Neutrophil (primary cell): ENCODE measurements around the gene RPS6KB2.

ENCODE experiments used
- H3K27ac ChIP-seq: fragments of 200-600 bp; sonication (generic); 2 replicates; pipeline ENCODE4 v1.5.1; 2016; ENCODE audit warnings: mild to moderate bottlenecking, moderate library complexity
- H3K27me3 ChIP-seq: fragments of 200-600 bp; sonication (generic); 2 replicates; pipeline ENCODE4 v1.6.0; 2016; ENCODE audit warnings: mild to moderate bottlenecking
- H3K36me3 ChIP-seq: fragments of 200-600 bp; sonication (generic); 2 replicates; pipeline ENCODE4 v1.5.1; 2017
- H3K4me1 ChIP-seq, 2 experiments: fragments of 200-600 bp in 1 of 2; sonication (generic) in 1 of 2; 1 replicate in 1 of 2; 2 replicates in 1 of 2; pipeline versions ENCODE4 v1.5.1 to v1.6.1; 2013 to 2016; ENCODE audit warnings: low read depth in 1 of 2, low read length in 1 of 2, mild to moderate bottlenecking in 1 of 2, moderate library complexity in 1 of 2; ENCODE audit not compliant: control insufficient read depth in 1 of 2, insufficient read depth in 1 of 2
- H3K4me3 ChIP-seq, 2 experiments: fragments of 200-600 bp in 1 of 2; sonication (generic) in 1 of 2; 1 replicate in 1 of 2; 2 replicates in 1 of 2; pipeline ENCODE4 v1.5.1; 2013 to 2016; ENCODE audit warnings: low read depth in 1 of 2, low read length in 1 of 2, mild to moderate bottlenecking in 1 of 2, moderate library complexity in 1 of 2
- H3K9me3 ChIP-seq: fragments of 200-600 bp; sonication (generic); 2 replicates; pipeline ENCODE4 v1.5.1; 2016
- CTCF ChIP-seq: fragments of 200-600 bp; sonication (generic); IDR thresholded peaks from 2 replicates; pipeline ENCODE4 v1.5.1; 2016; ENCODE audit warnings: antibody characterized with exemption

The RPS6KB2 gene

GRCh38 chr11:67441098-67441563 lies 12.8 kb downstream of the RPS6KB2 start:
- no peak overlapping the region for H3K4me3 ChIP-seq
- TF ChIP-seq CTCF = no peak
- H3K9me3 ChIP-seq = no peaks in the 10 kb centered on the region
- no peaks in the 10 kb centered on the region for H3K27me3 ChIP-seq
- H3K27ac ChIP-seq = peak overlapping the region; percentile 21
- peaks cover 22 to 24% of the 10 kb centered on the region in 2 experiments for H3K4me1 ChIP-seq
- peaks cover 23% of the 10 kb centered on the region for H3K36me3 ChIP-seq

GRCh38 chr11:67441731-67442351 lies 13.5 kb downstream of the RPS6KB2 start:
- Histone ChIP-seq H3K4me3 (no peak overlapping the region), H3K27me3 (no peaks in the 10 kb centered on the region), H3K4me1 (peaks cover 15 to 17% of the 10 kb centered on the region in 2 experiments), H3K36me3 (peaks cover 22% of the 10 kb centered on the region), H3K9me3 (no peaks in the 10 kb centered on the region), H3K27ac (peak overlapping the region; percentile 77)
- no peak for TF ChIP-seq CTCF

- TF ChIP-seq CTCF = no peak
- no peaks in the 10 kb centered on the region for H3K9me3 ChIP-seq
- peaks cover 9 to 11% of the 10 kb centered on the region in 2 experiments for H3K4me1 ChIP-seq
- H3K27ac ChIP-seq = peak overlapping the region; percentile 77
- peak overlapping the region; percentile 72 to 76 for H3K4me3 ChIP-seq
- H3K36me3 ChIP-seq = peaks cover 19% of the 10 kb centered on the region
- H3K27me3 ChIP-seq = no peaks in the 10 kb centered on the region
Observed at GRCh38 chr11:67442504-67443404, 14.5 kb downstream of the RPS6KB2 start.

GRCh38 chr11:67445515-67445914 lies 17.2 kb downstream of the RPS6KB2 start:
- no peak overlapping the region for H3K27ac ChIP-seq
- no peaks in the 10 kb centered on the region for H3K36me3 ChIP-seq
- no peak for TF ChIP-seq CTCF
- H3K27me3 ChIP-seq = no peaks in the 10 kb centered on the region
- no peaks in the 10 kb centered on the region for H3K9me3 ChIP-seq
- peaks cover 9 to 17% of the 10 kb centered on the region in 2 experiments for H3K4me1 ChIP-seq
- no peak overlapping the region for H3K4me3 ChIP-seq

- no peak overlapping the region for H3K27ac ChIP-seq
- no peaks in the 10 kb centered on the region for H3K36me3 ChIP-seq
- no peaks in the 10 kb centered on the region for H3K9me3 ChIP-seq
- H3K4me3 ChIP-seq = no peak overlapping the region
- no peak for TF ChIP-seq CTCF
- H3K27me3 ChIP-seq = no peaks in the 10 kb centered on the region
- H3K4me1 ChIP-seq = peaks cover 9 to 14% of the 10 kb centered on the region in 2 experiments
Observed at GRCh38 chr11:67448220-67448609, 19.9 kb downstream of the RPS6KB2 start.
